ENCODE measurements around the gene VEZT.
"Not testable (repeated sequence)": the region's sequence is repeated elsewhere in the genome, so short reads cannot be mapped to it uniquely, and the experiment has no call there.

VEZT gene

DNA sequence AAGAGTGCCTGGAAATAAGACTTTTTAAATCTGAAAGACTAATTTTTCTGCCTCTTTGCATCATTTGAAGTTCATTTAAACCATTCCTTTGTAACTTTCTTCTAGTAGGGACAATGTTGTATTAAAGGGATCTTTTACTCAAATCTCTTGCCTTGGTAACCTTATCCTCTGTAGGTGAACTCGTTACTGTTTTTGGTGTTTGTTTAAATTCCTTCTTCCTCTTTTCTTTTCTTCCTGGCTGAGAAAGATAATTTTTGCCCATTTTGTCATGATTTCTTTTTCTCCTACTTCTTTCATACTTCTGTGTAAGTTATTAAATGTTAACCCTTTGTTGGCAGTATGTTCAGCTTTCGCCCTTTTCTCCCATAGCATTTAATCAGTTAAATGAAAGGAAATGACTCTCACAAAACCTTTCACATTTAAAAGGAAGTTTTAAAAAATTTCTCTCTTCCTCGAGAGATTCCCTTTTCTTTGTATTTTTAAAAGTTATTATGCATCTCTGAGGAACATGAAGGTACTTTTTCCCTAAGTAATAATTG, 10.3 kb downstream of the VEZT start:
- DNase-seq: no peak

DNA sequence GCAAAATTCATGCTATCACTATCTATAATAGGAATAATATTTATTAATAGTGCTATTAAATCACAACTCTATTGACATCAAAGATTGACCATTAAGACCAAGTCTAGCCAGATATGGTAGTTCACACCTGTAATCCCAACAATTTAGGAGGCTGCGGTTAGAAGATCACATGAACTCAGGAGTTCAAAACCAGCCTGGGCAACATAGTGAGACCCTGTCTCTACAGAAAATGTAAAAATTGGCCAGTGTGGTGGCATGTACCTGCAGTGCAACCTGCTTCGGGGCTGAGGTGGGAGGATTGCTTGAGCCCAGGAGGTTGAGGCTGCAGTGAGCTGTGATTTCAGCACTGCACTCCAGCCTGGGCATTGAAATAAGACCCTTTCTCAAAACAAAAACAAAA, 11.0 kb downstream of the VEZT start:
- no peak for DNase-seq

- DNase-seq: no peak
These were observed 12.0 kb downstream of the VEZT start for GRCh38 chr12:95229636-95230035.

- DNase-seq: no peak
These were observed 12.7 kb downstream of the VEZT start for GRCh38 chr12:95230313-95230712.

DNA sequence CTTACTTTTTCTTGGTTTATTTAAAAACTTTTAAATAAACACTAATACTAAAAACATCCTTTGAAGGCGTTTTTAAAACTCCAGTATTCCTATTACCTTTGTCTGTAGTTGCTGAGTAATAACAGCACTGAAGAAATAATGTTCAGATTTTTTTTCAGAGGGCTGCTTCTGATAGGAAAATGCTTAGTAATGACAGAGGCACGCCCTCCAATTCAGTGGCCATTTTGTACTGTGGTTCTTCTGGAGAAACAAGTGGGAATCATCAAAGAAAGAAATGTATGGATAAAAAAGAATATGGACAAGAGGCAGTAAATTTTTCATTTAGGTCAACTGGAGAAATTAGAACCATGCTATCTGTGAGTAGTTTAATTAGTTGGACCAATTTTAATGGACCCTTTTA, 13.6 kb downstream of the VEZT start:
- DNase-seq: no peak

DNA sequence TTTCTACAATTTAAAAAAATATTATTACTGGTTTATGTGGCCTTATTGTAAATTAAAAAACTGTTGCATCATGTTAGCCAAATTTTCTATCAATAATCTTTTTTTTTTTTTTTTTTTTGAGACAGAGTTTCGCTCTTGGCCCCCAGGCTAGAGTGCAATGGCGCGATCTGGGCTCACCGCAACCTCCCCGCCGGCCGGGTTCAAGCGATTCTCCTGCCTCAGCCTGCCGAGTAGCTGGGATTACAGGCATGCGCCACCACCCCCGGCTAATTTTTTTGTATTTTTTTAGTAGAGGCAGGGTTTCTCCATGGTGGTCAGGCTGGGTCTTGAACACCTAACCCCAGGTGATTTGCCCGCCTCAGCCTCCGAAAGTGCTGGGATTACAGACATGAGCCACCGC, 16.6 kb downstream of the VEZT start:
- not testable (repeated sequence) for DNase-seq

DNA sequence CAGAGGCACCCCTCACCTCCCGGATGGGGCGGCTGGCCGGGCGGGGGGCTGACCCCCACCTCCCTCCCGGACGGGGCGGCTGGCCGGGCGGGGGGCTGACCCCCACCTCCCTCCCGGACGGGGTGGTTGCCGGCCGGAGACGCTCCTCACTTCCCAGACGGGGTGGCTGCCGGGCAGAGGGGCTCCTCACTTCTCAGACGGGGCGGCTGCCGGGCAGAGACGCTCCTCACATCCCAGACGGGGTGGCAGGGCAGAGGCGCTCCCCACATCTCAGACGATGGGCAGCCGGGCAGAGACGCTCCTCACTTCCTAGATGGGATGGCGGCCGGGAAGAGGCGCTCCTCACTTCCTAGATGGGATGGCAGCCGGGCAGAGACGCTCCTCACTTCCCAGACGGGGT, 18.0 kb downstream of the VEZT start:
- DNase-seq: not testable (repeated sequence)

DNA sequence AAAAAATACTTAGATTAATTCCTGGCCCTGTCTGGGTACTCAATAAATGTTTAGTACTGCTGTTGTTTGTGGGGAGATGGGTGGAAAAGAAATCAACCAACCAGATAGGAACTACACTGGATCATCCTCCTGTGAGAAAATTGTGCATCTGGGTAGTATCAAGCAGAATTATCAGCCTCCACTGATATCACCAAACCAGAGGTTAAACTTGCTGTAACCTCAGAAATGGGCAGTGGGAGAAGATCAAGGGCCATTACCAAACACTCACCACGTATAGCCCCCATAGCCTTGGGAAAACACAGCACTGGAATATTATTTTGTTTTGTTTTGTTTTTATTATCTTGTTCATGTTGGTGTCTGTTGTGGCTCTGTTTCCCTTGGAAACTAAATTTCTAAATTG, 19.7 kb downstream of the VEZT start:
- no peak for DNase-seq

DNA sequence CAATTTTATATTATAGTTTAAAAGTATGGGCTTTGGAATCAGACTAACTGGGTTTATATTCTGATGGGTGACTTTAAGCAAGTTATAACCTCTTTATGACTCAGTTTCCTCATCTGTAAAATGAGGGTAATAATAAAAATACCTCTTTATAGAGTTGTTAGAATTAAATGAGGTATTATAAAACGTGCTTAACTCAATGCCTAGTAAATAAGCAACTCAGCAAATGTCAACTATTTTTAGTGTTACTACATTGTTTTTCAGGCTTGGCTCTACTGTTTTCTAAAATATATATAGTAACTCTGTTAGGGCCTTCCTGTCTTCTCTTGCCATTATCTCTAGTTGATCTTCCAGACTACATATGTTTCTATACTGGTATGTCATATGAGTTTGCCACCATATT, 20.5 kb downstream of the VEZT start:
- DNase-seq: no peak

DNA sequence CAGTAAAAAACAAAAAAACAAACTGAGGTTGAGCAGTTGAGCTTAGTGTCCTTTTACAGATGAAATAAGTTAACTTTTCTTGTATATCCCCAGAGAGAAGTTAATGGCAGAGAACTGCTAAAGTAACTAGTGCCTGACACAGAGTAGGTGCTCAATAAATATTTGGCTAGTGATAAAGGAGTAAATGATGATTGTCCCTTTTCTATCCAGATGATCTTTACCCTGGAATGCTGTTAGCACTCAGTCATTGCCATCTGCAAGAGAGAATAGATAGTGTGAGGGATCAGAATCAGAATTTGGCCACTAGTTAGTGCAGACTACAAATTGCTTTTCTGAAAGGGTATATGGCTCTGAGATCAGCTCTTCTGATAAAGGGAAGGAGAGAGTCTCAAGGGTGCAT, 21.6 kb downstream of the VEZT start:
- no peak for DNase-seq

- not testable (repeated sequence) for DNase-seq
These were observed 22.2 kb downstream of the VEZT start for GRCh38 chr12:95239835-95240234.

DNA sequence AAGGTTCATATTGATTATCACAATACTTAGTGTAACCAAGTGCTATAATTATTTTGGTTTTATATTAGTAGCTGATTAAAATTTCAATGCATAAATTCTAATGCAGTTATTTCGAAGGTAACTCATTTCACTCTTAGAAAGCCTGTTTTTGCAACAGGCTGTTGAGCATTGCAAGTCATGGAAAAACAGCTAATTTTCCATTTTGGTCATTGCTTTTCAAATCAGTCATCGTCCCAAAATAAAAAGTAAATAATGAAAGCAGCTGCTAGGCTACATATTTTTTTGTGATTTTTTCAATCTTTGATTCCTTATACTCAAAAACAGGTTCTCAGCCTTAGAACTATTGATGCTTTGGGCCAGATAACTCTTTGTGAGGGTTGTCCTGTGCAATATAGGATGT, 22.9 kb downstream of the VEZT start:
- no peak for DNase-seq

DNA sequence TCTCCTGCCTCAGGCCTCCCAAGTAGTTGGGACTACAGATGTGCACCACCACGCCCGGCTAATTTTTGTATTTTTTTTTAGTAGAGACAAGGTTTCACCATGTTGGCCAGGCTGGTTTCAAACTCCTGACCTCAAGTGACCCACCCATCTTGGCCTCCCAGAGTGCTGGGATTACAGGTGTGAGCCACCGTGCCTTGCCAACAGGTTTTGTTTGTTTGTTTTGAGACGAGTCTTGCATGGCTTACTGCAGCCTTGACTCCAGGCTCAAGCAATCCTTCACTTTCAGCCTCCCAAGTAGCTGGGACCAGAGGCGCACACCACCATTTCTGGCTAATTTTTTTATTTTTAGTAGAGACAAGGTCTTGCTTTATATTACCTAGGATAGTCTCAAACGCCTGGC, 23.5 kb downstream of the VEZT start:
- DNase-seq: not testable (repeated sequence)

DNA sequence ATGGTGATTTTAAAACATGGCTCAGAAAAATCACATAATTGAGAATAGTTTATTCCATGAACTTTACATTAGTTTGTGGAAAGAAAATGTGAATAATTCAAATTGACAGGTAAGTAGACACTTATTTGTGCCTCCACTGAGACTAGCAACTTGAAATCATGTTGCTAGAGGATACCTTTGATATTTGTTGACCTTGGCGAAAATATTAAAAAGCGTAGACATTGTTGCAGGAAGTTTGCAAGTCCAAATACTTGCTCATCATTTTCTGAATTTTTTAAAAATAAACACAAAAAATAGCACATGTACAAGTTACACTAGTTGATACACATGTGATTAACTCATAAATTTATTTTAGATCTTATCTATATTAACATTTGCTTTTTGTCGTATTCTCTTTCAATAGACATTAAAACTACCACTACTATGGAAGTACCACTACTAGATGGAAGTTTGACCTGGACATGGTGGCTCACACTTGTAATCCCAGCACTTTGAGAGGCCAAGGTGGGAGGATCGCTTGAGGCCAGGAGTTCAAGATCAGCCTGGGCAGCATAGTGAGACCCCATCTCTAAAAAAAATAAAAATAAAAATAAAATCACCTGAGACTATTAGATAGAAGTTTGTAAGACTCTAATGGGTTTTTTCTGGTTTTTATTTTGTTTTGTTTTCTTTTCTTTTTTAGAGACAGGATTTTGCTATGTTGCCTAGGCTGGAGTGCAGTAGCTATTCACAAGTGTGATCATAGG, 24.3 kb downstream of the VEZT start:
- DNase-seq: no peak

GRCh38 chr12:95243497-95244183, 26.0 kb downstream of the VEZT start:
- no peak for DNase-seq

- DNase-seq: no peak
These were observed 26.7 kb downstream of the VEZT start for GRCh38 chr12:95244350-95244749.

- no peak for DNase-seq
These were observed 30.5 kb downstream of the VEZT start for GRCh38 chr12:95248095-95248494.

DNA sequence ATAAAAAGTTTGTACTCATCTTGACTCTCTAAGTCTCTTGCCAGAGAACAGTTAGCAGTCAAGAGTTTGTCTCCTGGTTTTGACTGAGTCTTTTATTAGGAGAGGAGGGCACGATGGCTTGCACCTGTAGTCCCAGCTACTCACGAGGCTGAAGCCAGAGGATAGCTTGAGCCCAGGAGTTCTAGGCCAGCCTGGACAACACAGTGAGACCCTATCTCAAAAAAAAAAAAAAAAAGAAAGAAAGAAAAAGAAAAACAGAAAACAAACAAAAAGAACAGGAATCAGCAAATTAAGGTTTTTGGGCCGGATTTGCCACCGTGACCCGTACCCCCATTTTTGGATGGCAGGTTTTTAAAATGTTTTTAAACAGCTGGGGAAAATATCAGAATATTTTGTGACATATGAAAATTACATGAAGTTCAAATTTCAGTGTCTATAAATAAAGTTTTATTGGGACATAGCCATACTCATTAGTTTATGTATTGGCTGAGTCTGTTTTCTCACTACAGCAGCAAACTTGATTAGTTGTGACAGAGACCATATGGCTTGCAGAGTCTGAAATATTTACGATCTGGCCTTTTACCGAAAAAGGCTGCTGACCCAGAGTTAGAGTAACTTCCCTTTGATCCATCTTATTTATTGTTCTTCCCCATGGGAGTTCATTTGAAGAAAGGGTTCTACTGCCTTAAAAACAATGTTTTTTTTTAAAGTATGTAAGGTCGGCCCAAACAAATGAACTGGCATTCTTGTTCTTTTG, 31.2 kb downstream of the VEZT start:
- no peak for DNase-seq

DNA sequence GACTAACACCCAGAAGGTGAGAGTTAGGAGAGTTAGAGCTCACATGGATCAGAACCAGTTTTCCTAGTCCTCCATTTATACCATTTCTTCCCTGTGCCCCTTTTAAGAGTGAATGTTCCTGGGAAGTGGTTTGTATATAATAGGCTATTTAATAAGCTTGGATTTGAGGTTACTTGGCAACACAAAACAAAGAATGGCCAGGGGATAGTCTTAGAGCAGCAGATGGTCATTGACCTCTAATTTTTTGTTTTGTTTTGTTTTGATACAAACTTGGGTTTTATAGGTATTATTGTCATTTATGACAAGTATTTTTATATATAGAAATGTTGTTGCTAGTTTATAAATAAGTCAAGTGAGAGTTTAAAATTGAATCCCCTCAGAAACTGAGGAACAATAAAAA, 35.8 kb downstream of the VEZT start:
- DNase-seq: no peak

GRCh38 chr12:95257541-95257940, 39.9 kb downstream of the VEZT start:
- no peak for DNase-seq

DNA sequence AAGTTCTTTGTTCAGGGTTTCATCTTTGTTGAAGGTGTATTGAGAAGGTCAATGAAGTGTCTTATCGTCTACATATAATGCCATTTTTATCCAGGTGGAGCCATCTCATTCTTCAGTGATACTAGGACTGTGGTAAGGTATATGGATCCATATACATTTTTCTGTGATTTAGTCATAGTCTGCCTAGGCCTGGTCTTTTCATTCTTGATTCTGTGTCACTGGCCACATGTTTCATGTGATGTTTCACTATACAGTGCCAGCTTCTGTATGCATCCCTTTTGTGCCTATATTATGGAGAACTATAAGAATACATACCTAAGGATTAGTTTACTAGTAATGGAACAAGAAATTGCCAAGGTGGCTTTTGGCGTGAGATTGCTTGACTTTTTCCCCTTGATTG, 40.5 kb downstream of the VEZT start:
- DNase-seq: no peak

DNA sequence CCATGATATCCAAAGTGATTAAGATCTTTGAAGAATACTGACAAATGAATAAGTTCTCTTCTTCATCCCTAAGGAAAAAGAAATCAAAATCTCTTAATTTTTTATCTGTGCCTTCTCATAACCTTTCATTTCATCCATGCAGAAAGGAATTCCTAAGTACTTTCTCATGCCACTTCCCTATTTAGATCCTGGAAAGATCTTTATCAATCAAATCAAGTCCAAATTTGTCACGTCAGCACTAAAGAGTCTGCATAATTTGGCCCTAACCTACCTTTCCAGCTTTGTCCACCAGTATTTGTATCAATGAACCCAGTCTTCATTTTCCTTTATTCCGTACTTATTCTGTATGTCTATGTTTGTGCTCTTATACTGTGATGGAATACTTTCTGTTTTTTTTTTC, 41.2 kb downstream of the VEZT start:
- DNase-seq: no peak

DNA sequence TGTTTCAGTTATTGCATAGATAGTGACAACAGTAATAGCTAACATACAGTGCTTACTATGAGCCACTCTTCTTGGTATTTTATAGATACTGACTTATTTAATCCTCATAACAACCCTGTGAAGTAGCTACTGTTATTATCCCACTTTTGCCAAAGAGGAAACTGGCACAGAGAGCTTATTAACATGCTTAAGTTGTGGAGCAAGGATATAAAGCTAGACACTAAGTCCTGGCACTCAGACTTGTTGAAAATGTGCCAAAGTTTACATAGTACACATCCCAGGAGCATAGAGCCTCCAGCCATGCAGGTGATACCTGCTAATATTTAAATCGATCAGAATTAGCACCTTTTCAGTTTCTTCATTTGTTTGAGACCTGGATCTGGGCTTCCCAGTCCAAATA, 41.8 kb downstream of the VEZT start:
- no peak for DNase-seq

- DNase-seq: no peak
These were observed 43.5 kb downstream of the VEZT start for GRCh38 chr12:95261109-95261508.

All from T-helper 9 cell (primary cell).